ENCODE results near the gene WDR82.

GRCh38 chr3:52319921-52320595 lies 41.6 kb upstream of the WDR82 start:
- no peak for TF ChIP-seq ZNF687 (IDR thresholded peaks at IDR 0.05)
- TF ChIP-seq POLR2A (IDR thresholded peaks at IDR 0.05; ENCODE audit: low read depth, low read length), result no peak
- no peak for TF ChIP-seq TAF1 (IDR thresholded peaks at IDR 0.05; ENCODE audit: borderline replicate concordance, low read depth, low read length)
- TF ChIP-seq FOXM1 (IDR thresholded peaks at IDR 0.05; ENCODE audit: low read depth, low read length), result no peak
- TF ChIP-seq CTCF (IDR thresholded peaks at IDR 0.05 in 2 of 3, conservative IDR thresholded peaks at IDR 0.05 in 1 of 3; ENCODE audit: control insufficient read depth in 2 of 3, extremely low read depth in 1 of 3, insufficient read depth in 1 of 3, low read depth in 3 of 3, low read length in 3 of 3), result no peak
- no peak for TF ChIP-seq ZBTB33 (IDR thresholded peaks at IDR 0.05)
- TF ChIP-seq CREM (IDR thresholded peaks at IDR 0.05; ENCODE audit: low read depth), result no peak
- no peak for TF ChIP-seq ZNF24 (IDR thresholded peaks at IDR 0.05)
- no peak for TF ChIP-seq SUZ12 (IDR thresholded peaks at IDR 0.05; ENCODE audit: unreplicated experiment)
